ENCODE results near the gene HDGF. TPM values are rescaled to one million over a fixed set of nuclear protein-coding genes. Genes with fewer than 3 reads are reported as not detected.
A peak's percentile ranks its signal among the peaks of the same experiment; 100 is the strongest.
"Not testable (repeated sequence)": the region's sequence is repeated elsewhere in the genome, so short reads cannot be mapped to it uniquely, and the experiment has no call there.

HDGF gene
- total RNA-seq, 4 donors from 2014 or later = 41.2 to 150 (median 73.7) TPM

DNA sequence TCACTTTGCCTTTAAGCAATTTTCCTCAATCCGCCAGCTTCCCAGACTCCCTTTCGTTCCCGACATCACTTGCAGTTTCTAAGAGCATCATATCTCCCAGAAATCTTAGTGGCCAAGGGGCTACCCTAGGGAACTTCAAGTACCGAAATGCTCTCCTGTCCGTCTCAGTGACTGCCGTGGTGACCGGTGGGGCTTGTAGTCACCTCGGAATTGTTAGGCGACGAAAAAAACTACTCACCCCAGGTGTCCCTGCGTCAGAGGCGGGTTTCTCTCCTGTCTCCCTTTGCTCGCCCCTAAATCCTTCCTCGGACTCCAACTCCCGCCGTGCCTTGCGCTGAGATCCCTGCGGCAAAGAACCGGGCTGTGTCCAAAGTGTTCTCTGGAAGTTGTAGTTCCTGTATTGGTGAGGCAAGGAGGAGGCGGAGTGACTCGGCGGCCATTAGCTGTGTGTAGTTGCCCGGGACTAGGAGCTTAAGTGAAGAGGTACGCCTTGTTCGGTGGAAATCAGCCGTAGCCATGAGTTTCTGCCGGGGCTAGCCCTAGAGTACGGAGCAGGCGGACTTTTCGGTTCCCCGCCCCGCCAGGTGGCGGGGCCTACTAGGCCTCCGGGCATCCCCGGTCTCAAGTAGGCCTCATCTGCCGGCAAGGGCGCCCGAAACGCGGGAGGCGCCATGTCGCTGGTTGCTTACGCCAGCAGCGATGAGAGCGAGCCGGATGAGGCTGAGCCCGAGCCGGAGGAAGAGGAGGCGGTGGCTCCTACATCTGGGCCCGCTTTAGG, 15.8 kb upstream of the HDGF start, which contains the start of gene PRCC:
Gene PRCC (plus strand): TSS at position 435 of the 778 bp plus-strand sequence. CDS start 237 bp downstream, at position 672.
- Histone ChIP-seq H3K27me3 (no peaks in the 10 kb centered on the region), H3K4me3 (peak within 1 kb of the TSS; percentile 89 to 90), H3K27ac (peak within 1 kb of the TSS; percentile 93 to 96), H3K4me1 (peaks cover 6 to 13% of the 10 kb centered on the region in 2 donors), H3K9me3 (no peaks in the 10 kb centered on the region), H3K36me3 (no peaks in the 10 kb centered on the region)
- DNase-seq = peak; percentile 98 to 99
- peak; percentile 55 to 58 for TF ChIP-seq POLR2A (IDR thresholded peaks at IDR 0.05)
- TF ChIP-seq, protein P1, sequence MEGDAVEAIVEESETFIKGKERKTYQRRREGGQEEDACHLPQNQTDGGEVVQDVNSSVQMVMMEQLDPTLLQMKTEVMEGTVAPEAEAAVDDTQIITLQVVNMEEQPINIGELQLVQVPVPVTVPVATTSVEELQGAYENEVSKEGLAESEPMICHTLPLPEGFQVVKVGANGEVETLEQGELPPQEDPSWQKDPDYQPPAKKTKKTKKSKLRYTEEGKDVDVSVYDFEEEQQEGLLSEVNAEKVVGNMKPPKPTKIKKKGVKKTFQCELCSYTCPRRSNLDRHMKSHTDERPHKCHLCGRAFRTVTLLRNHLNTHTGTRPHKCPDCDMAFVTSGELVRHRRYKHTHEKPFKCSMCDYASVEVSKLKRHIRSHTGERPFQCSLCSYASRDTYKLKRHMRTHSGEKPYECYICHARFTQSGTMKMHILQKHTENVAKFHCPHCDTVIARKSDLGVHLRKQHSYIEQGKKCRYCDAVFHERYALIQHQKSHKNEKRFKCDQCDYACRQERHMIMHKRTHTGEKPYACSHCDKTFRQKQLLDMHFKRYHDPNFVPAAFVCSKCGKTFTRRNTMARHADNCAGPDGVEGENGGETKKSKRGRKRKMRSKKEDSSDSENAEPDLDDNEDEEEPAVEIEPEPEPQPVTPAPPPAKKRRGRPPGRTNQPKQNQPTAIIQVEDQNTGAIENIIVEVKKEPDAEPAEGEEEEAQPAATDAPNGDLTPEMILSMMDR (IDR thresholded peaks at IDR 0.05) = peak in 1 of 4 experiments; percentile 35
- intact Hi-C loops (cut with DNase I; ENCODE audit: low total_unique reads) = no loop called here

GRCh38 chr1:156766298-156767100, 15.0 kb upstream of the HDGF start:
- Histone ChIP-seq H3K36me3 (no peaks in the 10 kb centered on the region), H3K9me3 (no peaks in the 10 kb centered on the region), H3K27ac (peak overlapping the region; percentile 90 to 93), H3K4me3 (peak overlapping the region; percentile 50 to 90), H3K27me3 (no peaks in the 10 kb centered on the region), H3K4me1 (peaks cover 6 to 13% of the 10 kb centered on the region in 2 donors)
- no peak for DNase-seq
- no peak for TF ChIP-seq POLR2A (IDR thresholded peaks at IDR 0.05)
- TF ChIP-seq, protein P1 (IDR thresholded peaks at IDR 0.05) = no peak
- intact Hi-C loops (cut with DNase I; ENCODE audit: low total_unique reads) = no loop called here

- Histone ChIP-seq H3K36me3 (no peaks in the 10 kb centered on the region), H3K4me1 (peaks cover 6 to 13% of the 10 kb centered on the region in 2 donors), H3K27me3 (no peaks in the 10 kb centered on the region), H3K27ac (no peak overlapping the region), H3K4me3 (no peak overlapping the region), H3K9me3 (no peaks in the 10 kb centered on the region)
- TF ChIP-seq, protein P1 (IDR thresholded peaks at IDR 0.05) = no peak
- TF ChIP-seq POLR2A (IDR thresholded peaks at IDR 0.05) = no peak
- no peak for DNase-seq
- intact Hi-C loops (cut with DNase I; ENCODE audit: low total_unique reads) = no loop called here
Measured at GRCh38 chr1:156765666-156766065, 14.2 kb upstream of the HDGF start.

DNA sequence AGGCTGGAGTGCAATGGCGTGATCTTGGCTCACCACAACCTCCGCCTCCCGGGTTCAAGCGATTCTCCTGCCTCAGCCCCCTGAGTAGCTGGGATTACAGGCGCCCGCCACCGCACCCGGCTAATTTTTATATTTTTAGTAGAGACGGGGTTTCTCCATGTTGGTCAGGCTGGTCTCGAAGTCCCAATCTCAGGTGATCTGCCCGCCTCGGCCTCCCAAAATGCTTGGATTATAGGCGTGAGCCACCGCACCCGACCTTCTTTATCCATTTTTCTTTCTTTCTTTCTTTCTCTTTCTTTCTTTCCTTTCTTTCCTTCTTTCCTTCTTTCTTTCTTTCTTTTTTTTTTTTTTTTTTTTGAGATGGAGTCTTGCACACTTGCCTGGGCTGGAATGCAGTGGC, 13.7 kb upstream of the HDGF start:
- H3K4me3 ChIP-seq; H3K9me3 ChIP-seq; H3K27me3 ChIP-seq; H3K27ac ChIP-seq; intact Hi-C loops (cut with DNase I; ENCODE audit: low total_unique reads); H3K36me3 ChIP-seq; DNase-seq: not testable (repeated sequence)
- peaks cover 6 to 11% of the 10 kb centered on the region in 2 donors for H3K4me1 ChIP-seq

DNA sequence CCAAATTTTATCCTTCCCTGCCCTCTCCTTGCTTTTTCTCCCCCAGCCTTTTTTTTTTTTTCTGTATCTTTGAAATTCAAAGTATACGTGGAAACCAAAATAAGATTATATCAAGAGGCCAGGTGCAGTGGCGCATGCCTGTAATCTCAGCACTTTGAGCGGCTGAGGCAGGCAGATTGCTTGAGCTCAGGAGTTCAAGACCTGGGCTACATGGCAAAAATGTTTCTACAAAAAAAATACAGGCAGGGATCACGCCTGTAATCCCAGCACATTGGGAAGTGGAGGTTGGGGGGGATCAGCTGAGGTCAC, 9.3 kb upstream of the HDGF start:
- intact Hi-C loops (cut with DNase I; ENCODE audit: low total_unique reads) = no loop called here
- Histone ChIP-seq H3K27me3 (no peaks in the 10 kb centered on the region), H3K4me3 (no peak overlapping the region), H3K36me3 (no peaks in the 10 kb centered on the region), H3K27ac (no peak overlapping the region), H3K4me1 (peaks cover 0 to under 1% of the 10 kb centered on the region in 2 donors), H3K9me3 (no peaks in the 10 kb centered on the region)
- TF ChIP-seq POLR2A (IDR thresholded peaks at IDR 0.05) = no peak
- TF ChIP-seq, protein P1 (IDR thresholded peaks at IDR 0.05) = no peak
- DNase-seq = no peak
